HG03135 (cell line): ENCODE results near the gene KMT2B.
A peak's percentile ranks its signal among the peaks of the same experiment; 100 is the strongest.
"Not testable (repeated sequence)": the region's sequence is repeated elsewhere in the genome, so short reads cannot be mapped to it uniquely, and the experiment has no call there.

Experiments used
- ATAC-seq: cut with Tn5 transposase; IDR thresholded peaks from one replicate; pipeline ENCODE4 v1.9.1; 2021; ENCODE audit warnings: mild to moderate bottlenecking, moderate library complexity; ENCODE audit not compliant: unreplicated experiment

KMT2B gene

GRCh38 chr19:35712567-35713505, 5.0 kb upstream of the KMT2B start:
- no peak for ATAC-seq

GRCh38 chr19:35713506-35713850, 4.3 kb upstream of the KMT2B start:
- ATAC-seq = no peak

GRCh38 chr19:35713904-35714495, 3.8 kb upstream of the KMT2B start:
- ATAC-seq = no peak

GRCh38 chr19:35714601-35715354, 3.0 kb upstream of the KMT2B start:
- ATAC-seq = no peak

GRCh38 chr19:35715355-35715809, 2.4 kb upstream of the KMT2B start:
- ATAC-seq = no peak

- ATAC-seq = peak; percentile 4
These were observed 1.6 kb upstream of the KMT2B start for GRCh38 chr19:35715981-35716800.

- peak; percentile 61 for ATAC-seq
These were observed 770 bp upstream of the KMT2B start for GRCh38 chr19:35716801-35717664.

- ATAC-seq = no peak
These were observed 690 bp downstream of the KMT2B start for GRCh38 chr19:35718345-35719041.

- ATAC-seq = no peak
These were observed 1.8 kb downstream of the KMT2B start for GRCh38 chr19:35719402-35720162.

- ATAC-seq = no peak
These were observed 2.3 kb downstream of the KMT2B start for GRCh38 chr19:35720163-35720524.

GRCh38 chr19:35720648-35721047, 2.8 kb downstream of the KMT2B start:
- ATAC-seq = no peak

GRCh38 chr19:35721374-35721773, 3.6 kb downstream of the KMT2B start:
- no peak for ATAC-seq

- ATAC-seq = no peak
These were observed 4.7 kb downstream of the KMT2B start for GRCh38 chr19:35722461-35722860.

GRCh38 chr19:35722897-35723296, 5.1 kb downstream of the KMT2B start:
- no peak for ATAC-seq

- no peak for ATAC-seq
These were observed 5.9 kb downstream of the KMT2B start for GRCh38 chr19:35723671-35724070.

GRCh38 chr19:35724132-35724531, 6.3 kb downstream of the KMT2B start:
- ATAC-seq = not testable (repeated sequence)

GRCh38 chr19:35724560-35724959, 6.8 kb downstream of the KMT2B start:
- no peak for ATAC-seq

- no peak for ATAC-seq
These were observed 7.5 kb downstream of the KMT2B start for GRCh38 chr19:35725216-35725861.
